GM21390 (cell line): Measurements from ENCODE around the gene RASA4.
"Not testable (repeated sequence)": the region's sequence is repeated elsewhere in the genome, so short reads cannot be mapped to it uniquely, and the experiment has no call there.

Experiments
- ATAC-seq: cut with Tn5 transposase; IDR thresholded peaks from one replicate; pipeline ENCODE4 v1.9.1; 2021; ENCODE audit not compliant: unreplicated experiment

The RASA4 gene

GRCh38 chr7:102616507-102617125 lies at the start of gene RASA4:
RASA4 (minus strand) TSS chr7:102616756; CDS start chr7:102616689, 67 bp downstream.
- peak; percentile 66 for ATAC-seq

GRCh38 chr7:102664765-102665164 lies 48.2 kb upstream of the RASA4 start:
- ATAC-seq = not testable (repeated sequence)

- not testable (repeated sequence) for ATAC-seq
Measured at GRCh38 chr7:102649924-102650323, 33.4 kb upstream of the RASA4 start, which contains the start of gene SPDYE2B. SPDYE2B (plus strand) TSS chr7:102650319; CDS start chr7:102652349, 2,030 bp downstream.

GRCh38 chr7:102647813-102648212 lies 31.3 kb upstream of the RASA4 start:
- ATAC-seq = not testable (repeated sequence)

GRCh38 chr7:102643404-102643803 lies 26.8 kb upstream of the RASA4 start:
- ATAC-seq = not testable (repeated sequence)

GRCh38 chr7:102642691-102643090 lies 26.1 kb upstream of the RASA4 start, which contains the start of gene UPK3BL1:
UPK3BL1 (minus strand) TSS chr7:102642791; CDS start chr7:102642741, 50 bp downstream.
- not testable (repeated sequence) for ATAC-seq

GRCh38 chr7:102638848-102639247 lies 22.3 kb upstream of the RASA4 start:
- not testable (repeated sequence) for ATAC-seq

- ATAC-seq = not testable (repeated sequence)
Measured at GRCh38 chr7:102636956-102637355, 20.4 kb upstream of the RASA4 start.

GRCh38 chr7:102635354-102635753 lies 18.8 kb upstream of the RASA4 start:
- ATAC-seq = not testable (repeated sequence)

GRCh38 chr7:102634299-102634698 lies 17.7 kb upstream of the RASA4 start:
- ATAC-seq = not testable (repeated sequence)

- not testable (repeated sequence) for ATAC-seq
Measured at GRCh38 chr7:102630622-102631021, 14.1 kb upstream of the RASA4 start.

- not testable (repeated sequence) for ATAC-seq
Measured at GRCh38 chr7:102627271-102627904, 10.8 kb upstream of the RASA4 start.

- not testable (repeated sequence) for ATAC-seq
Measured at GRCh38 chr7:102618122-102618521, 1.6 kb upstream of the RASA4 start.

- not testable (repeated sequence) for ATAC-seq
Measured at GRCh38 chr7:102615930-102616329, 626 bp downstream of the RASA4 start.

GRCh38 chr7:102614873-102615272 lies 1.7 kb downstream of the RASA4 start:
- not testable (repeated sequence) for ATAC-seq

- ATAC-seq = peak; percentile 23
Measured at GRCh38 chr7:102614346-102614697, 2.2 kb downstream of the RASA4 start.

GRCh38 chr7:102613575-102614345 lies 2.8 kb downstream of the RASA4 start:
- ATAC-seq = peak; percentile 74

GRCh38 chr7:102611675-102612325 lies 4.8 kb downstream of the RASA4 start:
- not testable (repeated sequence) for ATAC-seq

- peak; percentile 38 for ATAC-seq
Measured at GRCh38 chr7:102611013-102611674, 5.4 kb downstream of the RASA4 start.

- not testable (repeated sequence) for ATAC-seq
Measured at GRCh38 chr7:102610441-102610840, 6.1 kb downstream of the RASA4 start.
